ENCODE results near the gene NAV1. TPM values are rescaled to one million over a fixed set of nuclear protein-coding genes. Genes with fewer than 3 reads are reported as not detected.

The NAV1 gene
- total RNA-seq, 1 experiment from 2014 or later: 51.0 TPM

- TF ChIP-seq ZNF532 (CRISPR knock-in tag; IDR thresholded peaks at IDR 0.05; ENCODE audit: borderline replicate concordance): no peak
Observed at GRCh38 chr1:201543871-201544642, 5.1 kb downstream of the NAV1 start (continued).

DNA sequence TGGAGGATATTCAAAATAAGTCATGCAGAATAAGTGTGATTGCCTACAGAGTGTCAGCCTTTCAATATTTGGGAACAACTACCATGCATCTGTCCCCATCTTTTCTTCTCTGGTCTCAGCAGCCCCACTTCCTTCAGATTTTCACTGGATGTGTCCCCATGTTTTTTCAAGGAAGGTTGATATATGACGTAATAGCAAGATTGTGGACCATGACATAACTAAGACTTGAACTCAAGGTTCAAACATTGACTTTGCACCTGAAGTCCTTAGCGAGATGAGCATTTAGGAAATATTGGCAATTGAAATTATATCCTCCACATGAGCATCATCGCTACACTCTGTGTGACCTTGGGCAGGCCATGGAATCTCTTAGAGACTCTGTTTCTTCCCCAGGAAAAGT is 5.8 kb downstream of the NAV1 start:
- H3K27ac Mint-ChIP-seq: no peak overlapping the region
- no peak overlapping the region for H3K4me3 Mint-ChIP-seq
- H3K27me3 Mint-ChIP-seq (ENCODE audit: low read depth): peaks cover 31% of the 10 kb centered on the region
- DNase-seq (ENCODE audit: low spot score) (no peak), ATAC-seq (no peak)
- H3K4me1 Mint-ChIP-seq: peaks cover 29% of the 10 kb centered on the region
- TF ChIP-seq CREB1 (CRISPR knock-in tag; IDR thresholded peaks at IDR 0.05) (no peak), SOX15 (CRISPR knock-in tag; IDR thresholded peaks at IDR 0.05) (no peak), FOXP1 (CRISPR knock-in tag; IDR thresholded peaks at IDR 0.05; ENCODE audit: borderline replicate concordance) (no peak), MLX (CRISPR knock-in tag; IDR thresholded peaks at IDR 0.05) (no peak), ETV6 (CRISPR knock-in tag; IDR thresholded peaks at IDR 0.05) (no peak)
- H3K9me3 Mint-ChIP-seq: no peaks in the 10 kb centered on the region
- POLR2A ChIA-PET: no interaction called here
- CTCF ChIA-PET: interaction anchor here (0.7 to 3.3 kb wide), 10 partner anchors 10 to 250 kb away, joined by 3 to 28 read pairs (median 6); no protein-coding TSS in a partner anchor
- no peaks in the 10 kb centered on the region for H3K36me3 Mint-ChIP-seq

DNA sequence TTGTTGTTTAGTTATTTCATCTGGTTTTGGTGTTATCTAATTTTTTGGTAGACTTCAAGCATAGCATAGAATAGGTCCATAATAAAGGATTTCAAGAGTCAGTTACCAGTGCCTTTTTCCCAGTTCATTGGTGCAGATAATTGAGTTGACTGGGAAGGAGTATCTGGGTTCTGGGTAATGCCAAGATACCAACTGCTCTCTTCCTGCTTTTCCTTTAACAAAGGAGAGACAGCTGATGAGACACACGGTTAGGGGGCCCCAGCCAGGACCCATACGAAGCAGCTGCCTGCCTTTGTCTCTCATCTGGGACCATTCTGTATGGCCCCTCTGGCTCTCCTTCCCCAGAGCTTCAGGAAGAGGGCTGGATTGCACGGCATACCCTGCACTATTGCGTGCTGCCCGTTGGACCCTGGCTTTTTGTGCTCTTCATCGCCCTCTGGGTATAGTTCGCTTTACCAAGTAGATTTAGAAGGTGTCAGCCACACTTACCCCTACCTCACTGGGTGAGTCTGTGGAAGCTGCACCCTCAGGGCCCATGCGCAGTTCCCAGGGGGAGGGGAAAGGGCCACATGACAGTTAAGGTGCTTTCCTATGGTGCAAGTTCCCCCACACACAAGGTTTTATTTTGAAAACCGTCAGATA is 7.0 kb downstream of the NAV1 start:
- no peak for DNase-seq (ENCODE audit: low spot score)
- H3K4me3 Mint-ChIP-seq: no peak overlapping the region
- ATAC-seq: peak; percentile 95
- no peaks in the 10 kb centered on the region for H3K36me3 Mint-ChIP-seq
- ChIA-PET CTCF (interaction anchor here (0.6 to 3.3 kb wide), 10 partner anchors 9 to 350 kb away, joined by 3 to 28 read pairs (median 4); partner anchors contain the start of gene CSRP1), POLR2A (no interaction called here)
- peaks cover 19% of the 10 kb centered on the region for H3K27me3 Mint-ChIP-seq (ENCODE audit: low read depth)
- 0 out of 2 replicates have a peak overlapping the region, but pooled peaks have one; percentile 85 for H3K27ac Mint-ChIP-seq
- H3K9me3 Mint-ChIP-seq: no peaks in the 10 kb centered on the region
- peaks cover 20% of the 10 kb centered on the region for H3K4me1 Mint-ChIP-seq
- TF ChIP-seq, protein P1, sequence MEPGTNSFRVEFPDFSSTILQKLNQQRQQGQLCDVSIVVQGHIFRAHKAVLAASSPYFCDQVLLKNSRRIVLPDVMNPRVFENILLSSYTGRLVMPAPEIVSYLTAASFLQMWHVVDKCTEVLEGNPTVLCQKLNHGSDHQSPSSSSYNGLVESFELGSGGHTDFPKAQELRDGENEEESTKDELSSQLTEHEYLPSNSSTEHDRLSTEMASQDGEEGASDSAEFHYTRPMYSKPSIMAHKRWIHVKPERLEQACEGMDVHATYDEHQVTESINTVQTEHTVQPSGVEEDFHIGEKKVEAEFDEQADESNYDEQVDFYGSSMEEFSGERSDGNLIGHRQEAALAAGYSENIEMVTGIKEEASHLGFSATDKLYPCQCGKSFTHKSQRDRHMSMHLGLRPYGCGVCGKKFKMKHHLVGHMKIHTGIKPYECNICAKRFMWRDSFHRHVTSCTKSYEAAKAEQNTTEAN (CRISPR knock-in tag; IDR thresholded peaks at IDR 0.05): no peak
- no peak for TF ChIP-seq JAZF1 (CRISPR knock-in tag; IDR thresholded peaks at IDR 0.05)
- no peak for TF ChIP-seq ZNF532 (CRISPR knock-in tag; IDR thresholded peaks at IDR 0.05; ENCODE audit: borderline replicate concordance)
- TF ChIP-seq HMGA2 (CRISPR knock-in tag; IDR thresholded peaks at IDR 0.05): no peak
- TF ChIP-seq TCF7 (CRISPR knock-in tag; IDR thresholded peaks at IDR 0.05; ENCODE audit: low read depth): no peak
- no peak for TF ChIP-seq FOXK1 (CRISPR knock-in tag; IDR thresholded peaks at IDR 0.05)
- TF ChIP-seq, protein P2, sequence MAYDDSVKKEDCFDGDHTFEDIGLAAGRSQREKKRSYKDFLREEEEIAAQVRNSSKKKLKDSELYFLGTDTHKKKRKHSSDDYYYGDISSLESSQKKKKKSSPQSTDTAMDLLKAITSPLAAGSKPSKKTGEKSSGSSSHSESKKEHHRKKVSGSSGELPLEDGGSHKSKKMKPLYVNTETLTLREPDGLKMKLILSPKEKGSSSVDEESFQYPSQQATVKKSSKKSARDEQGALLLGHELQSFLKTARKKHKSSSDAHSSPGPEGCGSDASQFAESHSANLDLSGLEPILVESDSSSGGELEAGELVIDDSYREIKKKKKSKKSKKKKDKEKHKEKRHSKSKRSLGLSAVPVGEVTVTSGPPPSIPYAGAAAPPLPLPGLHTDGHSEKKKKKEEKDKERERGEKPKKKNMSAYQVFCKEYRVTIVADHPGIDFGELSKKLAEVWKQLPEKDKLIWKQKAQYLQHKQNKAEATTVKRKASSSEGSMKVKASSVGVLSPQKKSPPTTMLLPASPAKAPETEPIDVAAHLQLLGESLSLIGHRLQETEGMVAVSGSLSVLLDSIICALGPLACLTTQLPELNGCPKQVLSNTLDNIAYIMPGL (CRISPR knock-in tag; IDR thresholded peaks at IDR 0.05): no peak
- TF ChIP-seq IRF2 (CRISPR knock-in tag; IDR thresholded peaks at IDR 0.05; ENCODE audit: borderline replicate concordance, low read depth): no peak
- no peak for TF ChIP-seq PRRX2 (CRISPR knock-in tag; IDR thresholded peaks at IDR 0.05)
- TF ChIP-seq MXD4 (CRISPR knock-in tag; IDR thresholded peaks at IDR 0.05; ENCODE audit: borderline replicate concordance): no peak
